CD4-positive, CD25-positive, alpha-beta regulatory T cell (primary cell): ENCODE data around the gene HIPK3. TPM values are rescaled to one million over a fixed set of nuclear protein-coding genes. Genes with fewer than 3 reads are reported as not detected.
"Not testable (repeated sequence)": the region's sequence is repeated elsewhere in the genome, so short reads cannot be mapped to it uniquely, and the experiment has no call there.

Source experiments
- ATAC-seq, 2 donors: fragments of 150-1000 bp; cut with Tn5 transposase; one replicate each; pipeline ENCODE4 v1.10.0; 2021; ENCODE audit warnings: low read depth in 2 of 2, moderate number of reproducible peaks in 2 of 2, moderate library complexity in 1 of 2
- DNase-seq, 3 donors: peaks; one replicate each; pipeline versions ENCODE4 v3.0.0 to v3.0.0-alpha.2; 2012 to 2022; ENCODE audit warnings: mixed read lengths in 1 of 3
- H3K27ac ChIP-seq: one replicate; pipeline ENCODE4 v1.7.0; 2013; ENCODE audit warnings: mild to moderate bottlenecking, low read length; ENCODE audit not compliant: insufficient read depth, poor library complexity, severe bottlenecking
- H3K27me3 ChIP-seq: one replicate; pipeline ENCODE4 v1.7.0; 2013; ENCODE audit warnings: low read length; ENCODE audit not compliant: control insufficient read depth, insufficient read depth
- H3K36me3 ChIP-seq: one replicate; pipeline ENCODE4 v1.7.0; 2013; ENCODE audit warnings: mild to moderate bottlenecking, low read length, moderate library complexity; ENCODE audit not compliant: control insufficient read depth, insufficient read depth
- H3K4me1 ChIP-seq: 2 replicates; pipeline ENCODE4 v1.7.0; 2013; ENCODE audit warnings: mild to moderate bottlenecking, low read length; ENCODE audit not compliant: insufficient read depth, control insufficient read depth, poor library complexity, severe bottlenecking
- H3K4me3 ChIP-seq: one replicate; pipeline ENCODE4 v1.7.0; 2013; ENCODE audit warnings: low read depth, mild to moderate bottlenecking, low read length, moderate library complexity
- H3K9me3 ChIP-seq, 2 experiments: 1 replicate in 1 of 2; 2 replicates in 1 of 2; pipeline ENCODE4 v1.7.0; 2013; ENCODE audit warnings: low read length in 2 of 2, mild to moderate bottlenecking in 1 of 2, moderate library complexity in 1 of 2; ENCODE audit not compliant: control insufficient read depth in 2 of 2
- H3K27ac Mint-ChIP-seq, 3 donors: one replicate each; pipeline ENCODE4 v1.8.0; 2020 to 2022; ENCODE audit warnings: mild to moderate bottlenecking in 3 of 3, mixed read lengths in 3 of 3, moderate library complexity in 2 of 3
- H3K27me3 Mint-ChIP-seq: one replicate; pipeline ENCODE4 v1.8.0; 2022; ENCODE audit warnings: mild to moderate bottlenecking, mixed read lengths
- H3K36me3 Mint-ChIP-seq: one replicate; pipeline ENCODE4 v1.8.0; 2020; ENCODE audit warnings: mixed read lengths
- H3K4me1 Mint-ChIP-seq, 4 donors: one replicate each; pipeline ENCODE4 v1.8.0; 2020 to 2022; ENCODE audit warnings: mixed read lengths in 4 of 4, mild to moderate bottlenecking in 1 of 4
- H3K4me3 Mint-ChIP-seq, 4 donors: one replicate each; pipeline ENCODE4 v1.8.0; 2020 to 2022; ENCODE audit warnings: mild to moderate bottlenecking in 4 of 4, mixed read lengths in 4 of 4, moderate library complexity in 3 of 4
- H3K9me3 Mint-ChIP-seq, 7 donors: one replicate each; pipeline ENCODE4 v1.8.0; 2020 to 2022; ENCODE audit warnings: mixed read lengths in 7 of 7, mild to moderate bottlenecking in 3 of 7, moderate library complexity in 2 of 7
- polyA plus RNA-seq, 4 donors: library from polyadenylated mRNA; unstranded; fragments of 300-500 nt; fragmentation: Illumina TruSeq; gene quantifications; one replicate each; pipeline ENCODE4 v1.2.3, GENCODE V29; 2021
- total RNA-seq: library from RNA; stranded (reverse); gene quantifications from one replicate; pipeline ENCODE4 v1.2.3, GENCODE V29; 2022

The HIPK3 gene
- total RNA-seq (47.5 TPM), polyA plus RNA-seq (10 to 100 TPM; 18.7 to 28.5 (median 25.7) TPM)

GRCh38 chr11:33257160-33257896 lies at the start of gene HIPK3:
HIPK3 (plus strand) TSS chr11:33257381.
- Histone ChIP-seq H3K27ac (peak within 1 kb of the TSS; percentile 93), H3K4me3 (peak within 1 kb of the TSS; percentile 97), H3K36me3 (no peaks in the 10 kb centered on the region), H3K4me1 (peaks cover 35% of the 10 kb centered on the region), H3K27me3 (no peaks in the 10 kb centered on the region), H3K9me3 (no peaks in the 10 kb centered on the region)
- Mint-ChIP-seq H3K4me3 (peak within 1 kb of the TSS; percentile 93 to 99 (median 94)), H3K27me3 (no peaks in the 10 kb centered on the region), H3K9me3 (peaks cover 0 to 2% (median 0%) of the 10 kb centered on the region in 7 donors), H3K36me3 (no peaks in the 10 kb centered on the region), H3K27ac (peak within 1 kb of the TSS; percentile 96 to 98 (median 98)), H3K4me1 (peaks cover 20 to 45% (median 38%) of the 10 kb centered on the region in 4 donors)
- ATAC-seq = peak; percentile 78 to 83
- DNase-seq = peak; percentile 61 to 86 (median 76)

- Mint-ChIP-seq H3K4me3 (no peak overlapping the region), H3K27ac (no peak overlapping the region), H3K36me3 (no peaks in the 10 kb centered on the region), H3K27me3 (no peaks in the 10 kb centered on the region), H3K4me1 (no peaks in the 10 kb centered on the region), H3K9me3 (peaks cover 0 to 2% (median 0%) of the 10 kb centered on the region in 7 donors)
- Histone ChIP-seq H3K27ac (no peak overlapping the region), H3K4me1 (no peaks in the 10 kb centered on the region), H3K36me3 (no peaks in the 10 kb centered on the region), H3K9me3 (no peaks in the 10 kb centered on the region), H3K4me3 (no peak overlapping the region), H3K27me3 (no peaks in the 10 kb centered on the region)
- DNase-seq (no peak), ATAC-seq (no peak)
Measured at GRCh38 chr11:33207408-33207985, 49.7 kb upstream of the HIPK3 start.

- H3K36me3 ChIP-seq = no peaks in the 10 kb centered on the region
- Mint-ChIP-seq H3K4me3 (no peak overlapping the region), H3K9me3 (peaks cover 0 to 2% (median 0%) of the 10 kb centered on the region in 7 donors), H3K27ac (no peak overlapping the region), H3K27me3 (no peaks in the 10 kb centered on the region), H3K36me3 (no peaks in the 10 kb centered on the region), H3K4me1 (no peaks in the 10 kb centered on the region)
- no peaks in the 10 kb centered on the region for H3K27me3 ChIP-seq
- ATAC-seq (no peak), DNase-seq (no peak)
- H3K27ac ChIP-seq = no peak overlapping the region
- no peaks in the 10 kb centered on the region for H3K9me3 ChIP-seq
- no peak overlapping the region for H3K4me3 ChIP-seq
- H3K4me1 ChIP-seq = no peaks in the 10 kb centered on the region
Measured at GRCh38 chr11:33208150-33208549, 49.0 kb upstream of the HIPK3 start.

- Mint-ChIP-seq H3K4me3 (no peak overlapping the region), H3K4me1 (no peaks in the 10 kb centered on the region), H3K27me3 (peaks cover 5% of the 10 kb centered on the region), H3K36me3 (no peaks in the 10 kb centered on the region), H3K9me3 (peaks cover 0 to 2% (median 0%) of the 10 kb centered on the region in 7 donors), H3K27ac (no peak overlapping the region)
- no peak for DNase-seq
- Histone ChIP-seq H3K9me3 (no peaks in the 10 kb centered on the region), H3K27me3 (no peaks in the 10 kb centered on the region), H3K27ac (no peak overlapping the region), H3K4me3 (no peak overlapping the region), H3K4me1 (no peaks in the 10 kb centered on the region), H3K36me3 (no peaks in the 10 kb centered on the region)
- ATAC-seq = no peak
Measured at GRCh38 chr11:33211153-33211552, 46.0 kb upstream of the HIPK3 start.

GRCh38 chr11:33211580-33211979 lies 45.6 kb upstream of the HIPK3 start:
- Mint-ChIP-seq H3K27me3 (peaks cover 5% of the 10 kb centered on the region), H3K4me1 (no peaks in the 10 kb centered on the region)
- no peak for ATAC-seq

GRCh38 chr11:33214187-33214586 lies 43.0 kb upstream of the HIPK3 start:
- DNase-seq (no peak), ATAC-seq (no peak)
- Histone ChIP-seq H3K27me3 (no peaks in the 10 kb centered on the region), H3K36me3 (no peaks in the 10 kb centered on the region), H3K9me3 (no peaks in the 10 kb centered on the region), H3K4me3 (no peak overlapping the region), H3K27ac (no peak overlapping the region), H3K4me1 (no peaks in the 10 kb centered on the region)
- Mint-ChIP-seq H3K4me1 (no peaks in the 10 kb centered on the region), H3K36me3 (no peaks in the 10 kb centered on the region), H3K9me3 (peaks cover 0 to 3% (median 2%) of the 10 kb centered on the region in 7 donors), H3K27ac (no peak overlapping the region), H3K4me3 (no peak overlapping the region), H3K27me3 (peaks cover 5% of the 10 kb centered on the region)

More at GRCh38 chr11:33211580-33211979, 45.6 kb upstream of the HIPK3 start:
- Histone ChIP-seq H3K4me3 (no peak overlapping the region), H3K27ac (no peak overlapping the region), H3K36me3 (no peaks in the 10 kb centered on the region), H3K4me1 (no peaks in the 10 kb centered on the region), H3K9me3 (no peaks in the 10 kb centered on the region), H3K27me3 (no peaks in the 10 kb centered on the region)
- no peak overlapping the region for H3K4me3 Mint-ChIP-seq
- H3K9me3 Mint-ChIP-seq = peaks cover 0 to 2% (median 0%) of the 10 kb centered on the region in 7 donors
- DNase-seq = no peak
- H3K27ac Mint-ChIP-seq = no peak overlapping the region
- H3K36me3 Mint-ChIP-seq = no peaks in the 10 kb centered on the region

- DNase-seq (no peak), ATAC-seq (no peak)
- H3K27me3 Mint-ChIP-seq = peaks cover 7% of the 10 kb centered on the region
- H3K4me1 Mint-ChIP-seq = no peaks in the 10 kb centered on the region
- no peaks in the 10 kb centered on the region for H3K36me3 Mint-ChIP-seq
- no peaks in the 10 kb centered on the region for H3K9me3 ChIP-seq
- H3K36me3 ChIP-seq = no peaks in the 10 kb centered on the region
- H3K4me1 ChIP-seq = no peaks in the 10 kb centered on the region
- no peak overlapping the region for H3K27ac ChIP-seq
- H3K4me3 ChIP-seq = no peak overlapping the region
- peaks cover 0 to 3% (median 2%) of the 10 kb centered on the region in 7 donors for H3K9me3 Mint-ChIP-seq
- no peaks in the 10 kb centered on the region for H3K27me3 ChIP-seq
- H3K27ac Mint-ChIP-seq = no peak overlapping the region
- H3K4me3 Mint-ChIP-seq = no peak overlapping the region
Measured at GRCh38 chr11:33214767-33215166, 42.4 kb upstream of the HIPK3 start.

GRCh38 chr11:33216676-33217075 lies 40.5 kb upstream of the HIPK3 start:
- not testable (repeated sequence) for H3K36me3 Mint-ChIP-seq, H3K27me3 ChIP-seq, H3K36me3 ChIP-seq, H3K27ac ChIP-seq, H3K4me3 Mint-ChIP-seq, H3K27ac Mint-ChIP-seq, H3K4me3 ChIP-seq, ATAC-seq, H3K9me3 ChIP-seq, DNase-seq, H3K4me1 ChIP-seq, H3K9me3 Mint-ChIP-seq, H3K4me1 Mint-ChIP-seq
- H3K27me3 Mint-ChIP-seq = peaks cover 10% of the 10 kb centered on the region
